ENCODE results near the gene PANK3. TPM values are rescaled to one million over a fixed set of nuclear protein-coding genes. Genes with fewer than 3 reads are reported as not detected.

The PANK3 gene
- total RNA-seq, 4 donors from 2014 or later: 30.6 to 43.0 (median 35.3) TPM

- WGBS, 2 donors (ENCODE audit: low coverage in 1 of 2): 81 to 82% methylated on average over 7 to 11 of the region's 11 CpGs
Measured at GRCh38 chr5:168570490-168571328, 8.5 kb downstream of the PANK3 start.

GRCh38 chr5:168568738-168569137 is 10.4 kb downstream of the PANK3 start:
- TF ChIP-seq CTCF (IDR thresholded peaks at IDR 0.05): no peak
- peaks cover 0 to 17% (median 0%) of the 10 kb centered on the region in 3 donors for H3K4me1 ChIP-seq
- H3K9me3 ChIP-seq: no peaks in the 10 kb centered on the region
- no peaks in the 10 kb centered on the region for H3K27me3 ChIP-seq
- no peak overlapping the region for H3K4me3 ChIP-seq
- H3K27ac ChIP-seq: no peak overlapping the region
- 97 to 98% methylated on average over 5 of the region's 6 CpGs for WGBS, 2 donors (ENCODE audit: low coverage in 1 of 2)
- H3K36me3 ChIP-seq: peaks cover 0 to 39% of the 10 kb centered on the region in 2 donors
- ATAC-seq: no peak

More at GRCh38 chr5:168570490-168571328, 8.5 kb downstream of the PANK3 start:
- Histone ChIP-seq H3K4me1 (peaks cover 0 to 30% (median 0%) of the 10 kb centered on the region in 3 donors), H3K36me3 (peaks cover 0 to 24% of the 10 kb centered on the region in 2 donors), H3K27ac (no peak overlapping the region), H3K27me3 (no peaks in the 10 kb centered on the region), H3K4me3 (no peak overlapping the region), H3K9me3 (no peaks in the 10 kb centered on the region)
- no peak for ATAC-seq
- TF ChIP-seq POLR2AphosphoS5 (IDR thresholded peaks at IDR 0.05) (no peak), POLR2A (IDR thresholded peaks at IDR 0.05) (no peak), CTCF (IDR thresholded peaks at IDR 0.05) (no peak), EP300 (IDR thresholded peaks at IDR 0.05) (no peak)

GRCh38 chr5:168563959-168564358 is 15.2 kb downstream of the PANK3 start:
- no peak for TF ChIP-seq POLR2AphosphoS5 (IDR thresholded peaks at IDR 0.05)
- no peak for TF ChIP-seq EP300 (IDR thresholded peaks at IDR 0.05)
- TF ChIP-seq POLR2A (IDR thresholded peaks at IDR 0.05): no peak
- no peak for TF ChIP-seq CTCF (IDR thresholded peaks at IDR 0.05)
- no peak for ATAC-seq
- Histone ChIP-seq H3K27me3 (no peaks in the 10 kb centered on the region), H3K4me3 (no peak overlapping the region), H3K36me3 (peaks cover 0 to 68% of the 10 kb centered on the region in 2 donors), H3K27ac (no peak overlapping the region), H3K4me1 (peaks cover 0 to 7% (median 0%) of the 10 kb centered on the region in 3 donors), H3K9me3 (no peaks in the 10 kb centered on the region)
- WGBS, 2 donors (ENCODE audit: low coverage in 1 of 2): 89 to 91% methylated on average over 1 of the region's 1 CpG

- Histone ChIP-seq H3K27ac (no peak overlapping the region), H3K4me3 (no peak overlapping the region), H3K9me3 (no peaks in the 10 kb centered on the region), H3K36me3 (peaks cover 4 to 76% of the 10 kb centered on the region in 2 donors), H3K4me1 (peaks cover 0 to 7% (median 0%) of the 10 kb centered on the region in 3 donors), H3K27me3 (no peaks in the 10 kb centered on the region)
- no peak for ATAC-seq
- 65 to 81% methylated on average over 2 of the region's 2 CpGs for WGBS, 2 donors (ENCODE audit: low coverage in 1 of 2)
- TF ChIP-seq CTCF (IDR thresholded peaks at IDR 0.05): no peak
- no peak for TF ChIP-seq POLR2A (IDR thresholded peaks at IDR 0.05)
Measured at GRCh38 chr5:168562279-168562678, 16.9 kb downstream of the PANK3 start.

GRCh38 chr5:168557389-168557788 is 21.8 kb downstream of the PANK3 start:
- H3K4me1 ChIP-seq: peaks cover 0 to 9% (median 0%) of the 10 kb centered on the region in 3 donors
- peaks cover 4 to 85% of the 10 kb centered on the region in 2 donors for H3K36me3 ChIP-seq
- no peak for TF ChIP-seq POLR2AphosphoS5 (IDR thresholded peaks at IDR 0.05)
- TF ChIP-seq CTCF (IDR thresholded peaks at IDR 0.05): no peak
- H3K9me3 ChIP-seq: no peaks in the 10 kb centered on the region
- no peaks in the 10 kb centered on the region for H3K27me3 ChIP-seq
- WGBS, 2 donors (ENCODE audit: low coverage in 1 of 2): 83 to 97% methylated on average over 2 of the region's 2 CpGs
- ATAC-seq: no peak
- H3K4me3 ChIP-seq: no peak overlapping the region
- no peak overlapping the region for H3K27ac ChIP-seq

All from gastroesophageal sphincter (tissue), 4 donors.